OCI-LY1 (cell line): Measurements from ENCODE around the gene HBE1.

Experiments used
- EZH2 ChIP-seq: fragments of 200-600 bp; sonication (generic), shearing (Covaris generic); IDR thresholded peaks from 2 replicates; pipeline ENCODE4 v1.8.0; 2017; ENCODE audit warnings: borderline replicate concordance, mixed run types, mild to moderate bottlenecking, antibody characterized with exemption, low read length, moderate library complexity, mixed read lengths
- TF ChIP-seq, protein P1 (sequence below): fragments of 200-600 bp; sonication (generic), shearing (Covaris generic); IDR thresholded peaks from 2 replicates; pipeline ENCODE4 v1.5.1; 2017; ENCODE audit warnings: mild to moderate bottlenecking, antibody characterized with exemption, low read length, moderate library complexity, mixed read lengths

- TF ChIP-seq, protein P1, sequence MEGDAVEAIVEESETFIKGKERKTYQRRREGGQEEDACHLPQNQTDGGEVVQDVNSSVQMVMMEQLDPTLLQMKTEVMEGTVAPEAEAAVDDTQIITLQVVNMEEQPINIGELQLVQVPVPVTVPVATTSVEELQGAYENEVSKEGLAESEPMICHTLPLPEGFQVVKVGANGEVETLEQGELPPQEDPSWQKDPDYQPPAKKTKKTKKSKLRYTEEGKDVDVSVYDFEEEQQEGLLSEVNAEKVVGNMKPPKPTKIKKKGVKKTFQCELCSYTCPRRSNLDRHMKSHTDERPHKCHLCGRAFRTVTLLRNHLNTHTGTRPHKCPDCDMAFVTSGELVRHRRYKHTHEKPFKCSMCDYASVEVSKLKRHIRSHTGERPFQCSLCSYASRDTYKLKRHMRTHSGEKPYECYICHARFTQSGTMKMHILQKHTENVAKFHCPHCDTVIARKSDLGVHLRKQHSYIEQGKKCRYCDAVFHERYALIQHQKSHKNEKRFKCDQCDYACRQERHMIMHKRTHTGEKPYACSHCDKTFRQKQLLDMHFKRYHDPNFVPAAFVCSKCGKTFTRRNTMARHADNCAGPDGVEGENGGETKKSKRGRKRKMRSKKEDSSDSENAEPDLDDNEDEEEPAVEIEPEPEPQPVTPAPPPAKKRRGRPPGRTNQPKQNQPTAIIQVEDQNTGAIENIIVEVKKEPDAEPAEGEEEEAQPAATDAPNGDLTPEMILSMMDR, result no peak
- no peak for TF ChIP-seq EZH2
Measured at GRCh38 chr11:5258543-5259262, 11.0 kb downstream of the HBE1 start.
